ENCODE measurements around the gene RASGRF2. TPM values are rescaled to one million over a fixed set of nuclear protein-coding genes. Genes with fewer than 3 reads are reported as not detected.

RASGRF2 gene
- total and polyA plus RNA-seq, 2 of the 8 experiments (the other 6 are each of a cell fraction or from before 2014, with no cell fraction given): 2.6 to 29.5 TPM

DNA sequence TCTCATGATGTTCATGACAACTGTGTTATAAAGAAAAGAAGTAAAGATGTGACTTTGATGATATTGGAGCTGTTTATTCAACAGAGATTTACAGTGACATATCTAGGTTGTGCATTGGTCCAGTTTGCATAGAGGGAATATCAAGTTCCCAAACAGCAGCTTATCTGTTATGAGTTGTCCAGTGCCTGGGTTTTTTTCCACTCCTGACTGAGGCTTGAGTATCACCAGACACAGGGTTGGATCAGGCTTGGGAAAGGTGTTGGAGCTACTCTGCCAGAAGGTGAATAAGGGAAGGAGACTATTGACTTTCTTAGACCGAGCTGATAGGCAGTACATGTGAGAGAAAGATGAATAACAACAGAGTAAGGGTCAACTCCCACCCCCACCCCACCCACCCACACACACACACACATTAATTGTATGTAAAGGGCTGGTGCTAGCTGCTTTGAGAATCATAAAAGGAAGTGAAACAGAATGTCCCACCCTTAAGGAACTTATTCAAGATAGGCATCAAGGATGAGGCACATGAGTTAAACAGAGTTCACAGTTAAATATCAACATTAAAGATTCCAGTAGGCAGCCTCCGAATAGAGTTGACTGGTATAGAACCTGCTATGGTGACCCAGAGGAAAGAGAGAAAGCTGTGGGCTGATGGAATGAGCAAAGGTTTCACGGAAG is 33.0 kb upstream of the RASGRF2 start:
- WGBS, 2 experiments (ENCODE audit: extremely low coverage in 1 of 2, insufficient coverage in 1 of 2, insufficient read length in 1 of 2, insufficient replicate concordance in 2 of 2, low coverage in 1 of 2, low lambda C conversion rate in 2 of 2, missing lambda C conversion rate in 1 of 2): 87% methylated on average over 3 of the region's 3 CpGs; no CpG with 5 or more reads in 1 of the 2 experiments

More for the DNA sequence above, 33.0 kb upstream of the RASGRF2 start:
- H4K91ac ChIP-seq (replicated peaks; ENCODE audit: insufficient read length, low read length): no peak overlapping the region
- no peaks in the 10 kb centered on the region for H3K36me3 ChIP-seq (ENCODE audit: control insufficient read depth in 2 of 4, insufficient read depth in 4 of 4, low read length in 3 of 4)
- TF ChIP-seq KDM5A (IDR thresholded peaks at IDR 0.05; ENCODE audit: low read length): no peak
- TF ChIP-seq NANOG (IDR thresholded peaks at IDR 0.05; ENCODE audit: insufficient read depth, low read depth, low read length, poor library complexity, severe bottlenecking): no peak
- TF ChIP-seq CBX5 (IDR thresholded peaks at IDR 0.05; ENCODE audit: low read depth, low read length): no peak
- H4K8ac ChIP-seq (ENCODE audit: extremely low read depth, insufficient read depth, low read length): no peak overlapping the region
- H2AK5ac ChIP-seq (ENCODE audit: low read depth, low read length): no peak overlapping the region
- H3K23me2 ChIP-seq (ENCODE audit: low read depth, low read length): no peaks in the 10 kb centered on the region
- H2BK120ac ChIP-seq (replicated peaks; ENCODE audit: low read depth, low read length): no peak overlapping the region
- H3K79me2 ChIP-seq (ENCODE audit: control insufficient read depth in 1 of 2, insufficient read depth in 2 of 2, low read length in 2 of 2): no peaks in the 10 kb centered on the region
- H3K9ac ChIP-seq (replicated peaks in 1 of 4; ENCODE audit: extremely low read depth in 1 of 4, low read depth in 3 of 4, low read length in 3 of 4): no peak overlapping the region
- no peak for DNase-seq (ENCODE audit: low read depth in 1 of 2, low spot score in 2 of 2)
- no peak overlapping the region for H3K23ac ChIP-seq (ENCODE audit: insufficient read length)
- no peak overlapping the region for H3K27ac ChIP-seq (ENCODE audit: low read depth, low read length)
- H2AFZ ChIP-seq (ENCODE audit: low read length): no peak overlapping the region
- no peaks in the 10 kb centered on the region for H3K4me1 ChIP-seq (replicated peaks in 1 of 4; ENCODE audit: control insufficient read depth in 3 of 4, insufficient read depth in 4 of 4, low read length in 3 of 4)
- no peak overlapping the region for H3K14ac ChIP-seq (ENCODE audit: insufficient read length)
- FAIRE-seq: no peak
- H2BK20ac ChIP-seq (ENCODE audit: low read length): no peak overlapping the region
- H3K4me3 ChIP-seq (ENCODE audit: extremely low read depth in 1 of 4, insufficient read depth in 2 of 4, low read depth in 3 of 4, low read length in 4 of 4): no peak overlapping the region
- H3K56ac ChIP-seq (replicated peaks; ENCODE audit: insufficient read length, low read depth, low read length): no peak overlapping the region
- CTCF ChIA-PET (ENCODE audit: partially characterized antibody): interaction anchor here (0.6 to 2.2 kb wide), 5 partner anchors 9 to 1622 kb away, joined by 3 to 7 read pairs (median 4); no protein-coding TSS in a partner anchor
- H3K4ac ChIP-seq (replicated peaks; ENCODE audit: insufficient read length, low read depth, low read length): no peak overlapping the region
- H2BK15ac ChIP-seq (ENCODE audit: low read length): no peak overlapping the region
- no peak overlapping the region for H3K18ac ChIP-seq (ENCODE audit: extremely low read depth, low read length)
- H4K5ac ChIP-seq (ENCODE audit: insufficient read length, low read depth, low read length): no peak overlapping the region
- POLR2A ChIA-PET (ENCODE audit: partially characterized antibody): no interaction called here
- H3K9me3 ChIP-seq (ENCODE audit: insufficient read depth in 2 of 2, low read depth in 1 of 2, low read length in 1 of 2): no peaks in the 10 kb centered on the region
- H3K79me1 ChIP-seq (ENCODE audit: low read depth, low read length): no peaks in the 10 kb centered on the region
- H2BK12ac ChIP-seq (ENCODE audit: low read depth, low read length): no peak overlapping the region
- H3K27me3 ChIP-seq (replicated peaks in 1 of 4; ENCODE audit: control insufficient read depth in 3 of 4, extremely low read depth in 1 of 4, insufficient read depth in 3 of 4, low read length in 3 of 4): no peaks in the 10 kb centered on the region
- no peak overlapping the region for H3K4me2 ChIP-seq (ENCODE audit: insufficient read depth in 1 of 2, low read depth in 2 of 2, low read length in 2 of 2)
- H2BK5ac ChIP-seq (ENCODE audit: low read depth, low read length): no peak overlapping the region
- no peaks in the 10 kb centered on the region for H4K20me1 ChIP-seq (replicated peaks in 1 of 2; ENCODE audit: control insufficient read depth in 1 of 2, insufficient read depth in 2 of 2, low read length in 2 of 2)

All from H1 (cell line).